Stimulated activated CD4-positive, alpha-beta T cell treated with anti-CD3 and anti-CD28 coated beads, TNF-alpha, amount 100 ng/mL, for 48 hours (primary cell): ENCODE measurements around the gene DUSP22.
A peak's percentile ranks its signal among the peaks of the same experiment; 100 is the strongest.

ENCODE experiments used
- DNase-seq, 3 donors: peaks; one replicate each; pipeline ENCODE4 v3.0.0-alpha.2; 2020; ENCODE audit warnings: low read depth in 3 of 3

DUSP22 gene

GRCh38 chr6:380234-381218 lies 88.2 kb downstream of the DUSP22 start:
- DNase-seq = no peak

- no peak for DNase-seq
Measured at GRCh38 chr6:381742-382461, 89.6 kb downstream of the DUSP22 start.

DNA sequence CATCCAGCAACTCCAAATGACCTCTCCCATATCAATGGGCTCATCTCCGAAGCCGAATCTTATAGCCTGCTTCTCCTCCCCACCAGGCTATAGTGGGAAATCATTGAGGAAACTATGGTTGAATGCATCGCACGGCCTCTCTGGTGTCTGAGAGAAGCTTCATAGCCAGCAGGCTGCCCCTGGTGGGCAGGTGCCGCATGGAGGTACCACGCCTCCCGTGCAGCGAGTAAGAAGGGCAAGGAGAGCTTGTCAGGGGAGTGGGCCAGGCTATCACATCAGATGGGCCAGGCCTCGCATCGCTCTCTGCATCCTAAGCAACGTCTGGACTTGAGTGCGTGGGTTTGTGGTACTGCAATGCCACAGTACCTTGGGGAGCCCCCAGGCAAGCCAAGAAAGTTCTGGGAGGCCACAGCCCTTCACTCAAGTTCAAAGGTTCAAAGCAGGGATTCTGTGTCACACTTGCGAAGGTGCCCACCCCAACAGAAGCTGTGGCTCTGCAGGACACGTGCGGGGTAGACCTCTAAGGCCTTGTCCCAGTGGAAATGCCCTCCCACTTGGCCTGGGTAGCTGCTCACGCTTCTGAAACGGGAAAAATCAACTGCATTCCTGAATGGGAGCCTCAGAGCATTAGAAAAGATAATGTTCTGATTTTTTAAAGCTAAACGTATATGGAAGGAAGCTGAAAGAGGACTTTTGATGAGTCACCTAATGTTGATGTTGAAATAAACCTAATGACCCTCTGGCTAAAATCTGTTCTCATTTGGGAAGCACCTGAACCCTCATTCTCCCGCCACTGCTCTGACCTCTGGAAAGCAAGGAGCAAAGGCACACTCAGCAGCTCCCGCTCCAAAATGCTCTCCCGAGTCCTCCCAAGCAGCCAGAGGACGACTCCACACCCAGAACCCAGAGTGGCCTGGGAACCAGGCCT lies 90.9 kb downstream of the DUSP22 start:
- no peak for DNase-seq

DNA sequence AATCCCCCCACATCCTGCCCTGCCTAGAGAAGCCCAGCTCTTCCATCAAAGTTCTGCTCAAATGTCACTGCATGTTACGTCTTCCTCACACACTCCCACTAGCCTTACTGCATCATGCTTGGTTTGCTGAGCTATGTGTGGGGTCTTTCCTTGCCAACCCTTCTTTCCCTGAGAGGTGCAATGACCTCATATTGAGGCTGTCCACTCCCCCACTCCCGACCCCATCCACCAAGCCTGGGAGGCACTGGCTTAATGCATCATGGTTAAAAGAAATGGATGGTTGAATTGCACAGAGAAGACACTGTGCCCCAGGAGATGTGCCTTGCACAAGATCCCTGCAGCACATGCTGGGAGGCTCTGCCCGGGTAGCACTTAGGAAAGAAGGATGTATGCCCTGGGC lies 91.6 kb downstream of the DUSP22 start:
- no peak for DNase-seq

- no peak for DNase-seq
Measured at GRCh38 chr6:384898-385297, 92.6 kb downstream of the DUSP22 start.

DNA sequence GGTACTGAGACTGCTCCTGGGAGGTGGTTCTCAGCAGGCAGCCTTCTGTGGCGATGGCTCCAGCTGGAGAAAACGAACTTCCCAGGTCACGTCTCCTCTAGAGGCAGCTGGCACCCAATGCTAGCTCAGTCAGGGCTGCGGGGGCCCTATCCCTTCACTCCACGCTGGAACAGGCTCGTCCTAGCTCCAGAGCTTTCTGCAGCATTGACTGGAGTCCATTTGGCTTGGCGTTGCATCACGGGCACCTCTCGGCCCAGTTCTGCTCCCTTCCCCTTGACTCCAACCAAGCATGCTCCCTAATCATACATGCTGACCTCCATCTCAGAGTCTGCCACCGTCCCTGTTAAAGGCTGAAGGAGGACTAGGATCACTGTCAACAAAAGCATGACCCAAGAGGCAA lies 93.3 kb downstream of the DUSP22 start:
- no peak for DNase-seq

GRCh38 chr6:386688-387266 lies 94.5 kb downstream of the DUSP22 start:
- no peak for DNase-seq

- no peak for DNase-seq
Measured at GRCh38 chr6:387293-387741, 95.0 kb downstream of the DUSP22 start.

- no peak for DNase-seq
Measured at GRCh38 chr6:388202-388903, 96.1 kb downstream of the DUSP22 start.

GRCh38 chr6:389143-389542 lies 96.9 kb downstream of the DUSP22 start:
- DNase-seq = no peak

DNA sequence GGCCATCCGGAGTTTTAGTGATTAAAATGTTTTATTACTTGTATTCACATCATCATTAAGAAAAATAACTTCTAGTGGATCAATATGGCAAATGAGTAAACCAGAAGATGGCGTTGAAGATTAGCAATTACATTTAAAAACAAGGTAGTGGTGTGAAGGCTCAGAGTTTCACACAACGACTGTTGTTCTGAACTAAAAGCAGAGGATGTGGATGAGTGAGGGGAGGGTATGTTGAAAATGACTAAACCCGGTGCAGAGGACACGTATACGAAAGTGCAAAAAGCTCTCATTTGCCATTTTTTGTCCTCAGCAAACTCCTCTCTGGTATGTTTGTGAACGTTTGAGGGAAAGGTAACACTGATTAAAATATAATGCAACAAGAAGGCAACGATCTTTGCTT lies 97.3 kb downstream of the DUSP22 start:
- DNase-seq = no peak

GRCh38 chr6:390914-391558 lies 98.7 kb downstream of the DUSP22 start:
- DNase-seq = no peak

DNA sequence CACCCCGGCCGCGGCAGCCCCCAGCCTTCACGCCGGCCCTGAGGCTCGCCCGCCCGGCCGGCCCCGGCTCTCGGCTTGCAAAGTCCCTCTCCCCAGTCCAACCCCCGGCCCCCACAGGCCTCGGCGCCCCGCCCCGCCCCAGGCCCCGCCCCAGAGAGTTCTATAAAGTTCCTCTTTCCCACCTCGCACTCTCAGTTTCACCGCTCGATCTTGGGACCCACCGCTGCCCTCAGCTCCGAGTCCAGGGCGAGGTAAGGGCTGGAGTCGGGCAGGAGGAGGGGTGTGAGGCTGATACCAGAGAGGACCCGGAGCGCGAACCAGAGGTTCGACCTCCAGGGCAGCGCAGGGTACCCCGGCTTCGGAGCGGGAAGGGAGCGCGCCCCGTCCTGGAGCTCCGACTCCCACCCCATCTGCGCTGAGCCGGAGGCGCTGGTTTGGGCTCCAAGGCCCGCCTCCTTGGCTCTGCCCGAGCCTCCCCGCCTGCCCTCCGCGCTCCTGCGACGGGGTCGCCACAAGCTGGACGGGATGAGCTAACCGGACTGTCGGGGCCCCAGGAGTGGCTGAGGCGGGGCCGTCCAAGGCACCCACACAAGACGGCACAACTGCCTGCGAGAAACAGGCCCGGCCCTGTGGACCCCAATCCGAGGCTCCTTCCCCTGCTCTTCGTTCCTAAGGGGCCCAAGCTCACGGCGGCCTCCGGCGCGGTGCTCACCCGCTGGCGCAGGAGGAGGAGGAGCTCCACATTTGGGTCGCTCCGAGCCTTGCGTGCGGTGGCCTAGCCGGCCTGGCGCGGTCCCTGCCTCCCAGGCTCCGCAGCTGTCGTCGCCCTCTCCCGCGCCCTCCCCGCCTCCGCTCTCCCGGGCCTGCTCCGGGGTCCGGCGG lies 99.5 kb downstream of the DUSP22 start, which contains the start of gene IRF4:
TSS of gene IRF4 (plus strand) at position 194 of the 882 bp plus-strand sequence. CDS start 1,401 bp downstream, outside the sequence.
- DNase-seq = peak in 1 of 3 donors; percentile 76

- no peak for DNase-seq
Measured at GRCh38 chr6:392441-393390, 100.4 kb downstream of the DUSP22 start.

DNA sequence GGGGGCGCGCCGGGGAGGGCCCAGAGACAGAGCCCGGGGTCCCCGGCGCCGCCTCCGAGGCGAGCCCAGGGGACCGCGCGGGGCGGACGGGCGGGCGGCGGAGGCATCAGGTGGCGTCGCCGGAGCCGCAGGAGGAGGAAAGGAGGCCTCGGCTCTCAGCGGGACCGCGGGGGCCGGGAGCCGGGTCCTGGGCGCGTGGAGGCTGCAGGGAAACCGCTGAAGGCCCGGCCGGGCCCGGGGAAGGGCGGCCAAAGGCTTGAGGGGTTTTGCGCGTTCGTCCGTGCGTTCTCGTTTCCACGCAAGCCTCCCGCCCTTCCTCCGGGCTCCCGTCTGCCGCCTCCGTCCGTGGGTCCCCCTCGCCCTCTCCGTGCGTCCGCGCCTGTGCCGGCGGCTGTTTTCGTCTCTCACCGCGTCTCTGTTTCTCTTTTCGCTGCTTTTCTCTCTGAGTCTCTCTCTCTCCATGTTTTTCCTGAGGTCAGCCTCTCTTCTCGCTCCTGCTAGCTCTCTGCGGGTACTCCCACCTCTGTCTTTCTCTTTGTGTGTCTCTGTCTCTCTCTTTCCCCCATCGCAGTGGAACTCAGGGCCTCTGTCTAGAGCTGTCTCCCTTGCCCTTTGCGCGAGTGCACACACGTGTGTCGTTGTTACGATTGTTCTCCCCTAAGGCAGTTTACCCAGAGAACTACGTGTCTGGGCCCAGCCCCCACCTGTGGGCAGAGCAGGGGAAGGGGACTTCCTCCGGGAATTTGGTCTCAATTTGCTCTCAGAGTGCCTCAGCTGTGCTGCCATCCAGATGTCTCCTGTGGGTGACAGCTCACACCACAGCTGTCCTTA lies 101.3 kb downstream of the DUSP22 start:
- no peak for DNase-seq

GRCh38 chr6:394641-395289 lies 102.5 kb downstream of the DUSP22 start:
- no peak for DNase-seq
